22Rv1 (cell line): ENCODE results near the gene GALNS.

Source experiments
- H3K27ac ChIP-seq: fragments of 450-650 bp; 2 replicates; pipeline ENCODE4 v1.5.1; 2017
- ZFX ChIP-seq: fragments of 450-650 bp; IDR thresholded peaks from 2 replicates; pipeline ENCODE4 v1.6.1; 2017; ENCODE audit warnings: antibody characterized with exemption, borderline replicate concordance
- TF ChIP-seq, protein P1 (sequence below): fragments of 450-650 bp; IDR thresholded peaks from 2 replicates; pipeline ENCODE4 v1.5.1; 2017; ENCODE audit warnings: mild to moderate bottlenecking

The GALNS gene

DNA sequence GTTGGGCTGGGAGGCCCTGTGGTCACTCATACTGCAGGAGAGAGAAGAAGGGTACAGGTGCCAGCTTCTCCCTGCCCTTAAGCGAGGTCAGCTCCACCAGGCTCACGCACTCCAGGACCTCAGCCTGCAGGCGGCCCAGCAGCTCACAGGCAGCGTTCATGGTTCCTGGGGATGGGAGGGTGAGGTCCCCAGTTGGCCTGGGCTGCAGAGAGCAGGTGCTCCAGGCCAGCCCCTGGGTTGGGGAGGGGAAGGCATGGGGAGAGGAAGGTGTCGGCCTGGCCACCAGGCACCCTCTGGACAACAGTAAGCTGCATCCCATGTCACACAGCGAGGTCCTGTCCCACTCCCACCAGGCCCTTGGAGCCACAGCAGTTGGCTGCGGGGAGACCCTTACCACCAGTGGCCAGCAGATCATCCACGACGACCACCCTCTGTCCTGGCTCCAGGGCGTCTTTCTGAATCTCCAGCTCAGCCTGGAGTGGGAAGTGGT, 47.0 kb downstream of the GALNS start:
- peak overlapping the region; percentile 97 for H3K27ac ChIP-seq
- no peak for TF ChIP-seq ZFX
- TF ChIP-seq, protein P1, sequence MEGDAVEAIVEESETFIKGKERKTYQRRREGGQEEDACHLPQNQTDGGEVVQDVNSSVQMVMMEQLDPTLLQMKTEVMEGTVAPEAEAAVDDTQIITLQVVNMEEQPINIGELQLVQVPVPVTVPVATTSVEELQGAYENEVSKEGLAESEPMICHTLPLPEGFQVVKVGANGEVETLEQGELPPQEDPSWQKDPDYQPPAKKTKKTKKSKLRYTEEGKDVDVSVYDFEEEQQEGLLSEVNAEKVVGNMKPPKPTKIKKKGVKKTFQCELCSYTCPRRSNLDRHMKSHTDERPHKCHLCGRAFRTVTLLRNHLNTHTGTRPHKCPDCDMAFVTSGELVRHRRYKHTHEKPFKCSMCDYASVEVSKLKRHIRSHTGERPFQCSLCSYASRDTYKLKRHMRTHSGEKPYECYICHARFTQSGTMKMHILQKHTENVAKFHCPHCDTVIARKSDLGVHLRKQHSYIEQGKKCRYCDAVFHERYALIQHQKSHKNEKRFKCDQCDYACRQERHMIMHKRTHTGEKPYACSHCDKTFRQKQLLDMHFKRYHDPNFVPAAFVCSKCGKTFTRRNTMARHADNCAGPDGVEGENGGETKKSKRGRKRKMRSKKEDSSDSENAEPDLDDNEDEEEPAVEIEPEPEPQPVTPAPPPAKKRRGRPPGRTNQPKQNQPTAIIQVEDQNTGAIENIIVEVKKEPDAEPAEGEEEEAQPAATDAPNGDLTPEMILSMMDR, result no peak

DNA sequence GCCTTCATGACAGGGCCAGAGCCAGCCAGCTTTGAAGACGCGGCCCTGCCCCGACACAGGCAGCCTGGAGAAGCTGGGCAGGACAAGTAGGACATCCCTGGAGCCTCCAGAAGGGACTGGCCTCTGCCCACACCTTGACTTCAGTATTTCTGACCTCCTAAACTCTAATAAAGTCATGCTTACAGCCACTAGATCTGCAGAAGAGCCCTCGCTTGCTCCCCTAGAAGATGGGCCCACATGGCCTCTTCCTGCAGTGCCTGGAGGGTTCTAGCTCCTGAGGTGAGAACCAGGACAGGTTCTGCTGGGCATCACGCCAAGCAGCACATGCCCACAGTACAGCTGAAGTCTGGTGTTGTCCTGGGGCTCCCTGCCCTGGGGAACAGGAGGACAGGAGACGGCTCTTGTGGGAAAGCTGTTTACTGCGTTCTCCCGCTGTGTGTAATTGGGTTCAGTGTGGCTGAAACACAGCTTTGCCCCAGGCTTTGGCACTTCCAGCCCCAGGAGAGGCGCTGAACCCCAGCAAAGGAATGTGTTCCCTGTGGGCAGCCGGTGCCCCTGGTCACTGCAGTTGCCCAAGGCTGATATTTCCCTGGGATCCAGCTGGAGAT, 47.6 kb downstream of the GALNS start:
- no peak for TF ChIP-seq ZFX
- TF ChIP-seq, protein P1, result no peak
- H3K27ac ChIP-seq, result peak overlapping the region; percentile 97

DNA sequence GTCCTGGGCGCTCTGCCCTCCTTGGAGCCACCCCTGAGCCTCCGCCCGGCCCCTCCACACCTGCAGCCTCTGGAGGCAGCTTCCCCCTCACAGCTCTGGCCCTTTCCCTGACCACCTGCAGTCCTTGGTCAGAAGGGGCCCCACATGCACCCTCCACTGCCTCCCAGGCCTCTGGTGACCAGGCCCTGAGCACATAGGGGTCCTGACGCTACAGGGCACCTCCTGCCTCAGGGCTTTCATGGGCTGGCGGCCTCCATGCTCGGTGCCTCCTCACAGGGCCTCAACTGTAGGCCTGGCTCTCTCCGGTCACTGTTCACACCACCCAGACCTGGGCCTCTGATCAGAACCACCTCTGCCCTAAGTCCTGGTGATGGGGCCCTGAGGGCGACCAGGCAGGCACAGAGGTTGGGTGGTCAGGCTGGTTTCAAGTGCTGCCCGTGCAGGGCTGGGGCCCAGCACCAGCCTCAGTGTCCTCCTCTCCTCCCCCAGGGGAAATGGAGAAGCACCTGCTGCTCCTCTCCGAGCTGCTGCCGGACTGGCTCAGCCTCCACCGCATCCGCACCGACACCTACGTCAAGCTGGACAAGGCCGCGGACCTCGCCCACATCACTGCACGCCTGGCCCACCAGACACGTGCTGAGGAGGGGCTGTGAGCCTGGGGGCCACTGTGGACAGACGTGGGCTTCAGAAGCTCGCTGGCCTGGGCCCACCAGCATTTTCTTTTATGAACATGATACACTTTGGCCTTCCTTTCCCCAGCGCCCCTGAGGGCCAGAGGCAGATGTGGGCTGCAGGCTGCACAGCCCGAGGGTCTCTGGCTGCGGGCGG, 48.9 kb downstream of the GALNS start:
- peak overlapping the region; percentile 97 for H3K27ac ChIP-seq
- TF ChIP-seq, protein P1, result no peak
- no peak for TF ChIP-seq ZFX

DNA sequence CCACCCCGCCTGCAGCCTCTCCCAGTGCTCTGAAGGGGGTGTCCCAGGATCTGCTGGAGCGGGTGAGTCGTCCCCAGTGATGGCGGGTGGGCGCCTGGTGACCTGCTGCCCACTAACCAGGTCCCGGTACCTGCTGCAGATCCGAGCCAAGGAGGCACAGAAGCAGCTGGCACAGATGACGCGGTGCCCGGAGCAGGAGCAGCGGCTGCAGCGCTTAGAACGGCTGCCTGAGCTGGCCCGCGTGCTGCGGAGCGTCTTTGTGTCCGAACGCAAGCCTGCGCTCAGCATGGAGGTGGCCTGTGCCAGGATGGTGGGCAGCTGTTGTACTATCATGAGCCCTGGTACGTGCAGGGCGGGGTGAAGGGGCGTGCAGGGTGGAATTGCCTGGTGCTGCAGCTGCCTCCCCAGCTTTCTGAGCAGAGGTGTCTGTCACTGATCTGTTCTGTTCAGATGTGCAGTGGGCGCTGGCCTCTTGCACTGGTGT, 49.6 kb downstream of the GALNS start:
- TF ChIP-seq, protein P1, result no peak
- no peak for TF ChIP-seq ZFX
- peak overlapping the region; percentile 97 for H3K27ac ChIP-seq

DNA sequence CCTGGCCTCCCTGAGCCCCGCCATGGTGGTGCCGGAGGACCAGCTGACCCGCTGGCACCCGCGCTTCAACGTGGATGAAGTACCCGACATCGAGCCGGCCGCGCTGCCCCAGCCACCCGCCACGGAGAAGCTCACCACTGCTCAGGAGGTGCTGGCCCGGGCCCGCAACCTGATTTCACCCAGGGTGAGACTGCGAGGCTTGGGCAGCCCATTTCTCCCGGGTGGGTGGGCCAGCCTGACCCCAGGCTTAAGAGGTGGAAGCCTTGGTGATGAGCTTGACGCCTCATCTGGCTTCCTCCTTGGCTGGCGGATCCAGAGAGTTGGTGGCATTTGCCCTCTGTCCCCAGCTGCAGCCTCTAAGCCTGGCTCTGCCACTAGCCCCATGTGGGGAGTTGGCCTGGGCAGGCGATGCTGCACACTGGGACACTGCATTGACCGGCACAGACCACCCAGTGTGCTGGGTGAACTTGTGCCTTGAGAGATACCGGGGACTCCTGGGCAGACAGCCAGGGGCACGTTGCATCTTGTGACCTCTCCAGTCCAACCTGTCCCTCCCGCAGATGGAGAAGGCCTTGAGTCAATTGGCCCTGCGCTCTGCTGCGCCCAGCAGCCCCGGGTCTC, 50.1 kb downstream of the GALNS start:
- TF ChIP-seq, protein P1, result no peak
- no peak for TF ChIP-seq ZFX
- peak overlapping the region; percentile 97 for H3K27ac ChIP-seq

DNA sequence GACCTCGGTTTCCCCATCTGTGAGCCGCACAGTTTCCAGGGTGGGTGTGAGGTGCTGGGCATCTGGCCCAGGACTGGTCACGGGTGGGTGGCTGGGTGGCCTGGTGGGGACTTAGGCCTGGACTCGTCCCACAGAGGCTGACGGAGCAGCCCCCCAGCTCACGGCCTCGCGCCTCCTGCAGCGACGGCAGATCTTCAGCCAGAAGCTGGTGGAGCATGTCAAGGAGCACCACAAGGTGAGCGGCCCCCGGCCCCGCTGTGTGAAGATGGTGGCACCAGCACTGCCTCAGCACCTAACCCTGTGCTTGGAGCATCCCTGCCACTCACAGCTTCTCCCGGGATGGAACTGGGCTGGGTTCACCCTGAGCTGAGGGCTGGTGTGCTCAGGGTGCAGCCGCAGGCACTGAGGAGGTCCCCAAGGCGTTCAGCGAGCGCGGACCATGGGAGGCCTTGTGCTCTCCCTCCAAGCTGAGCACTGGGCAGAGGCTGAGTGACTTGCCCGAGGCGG, 50.8 kb downstream of the GALNS start:
- TF ChIP-seq, protein P1, result no peak
- TF ChIP-seq ZFX, result no peak
- peak overlapping the region; percentile 97 for H3K27ac ChIP-seq

DNA sequence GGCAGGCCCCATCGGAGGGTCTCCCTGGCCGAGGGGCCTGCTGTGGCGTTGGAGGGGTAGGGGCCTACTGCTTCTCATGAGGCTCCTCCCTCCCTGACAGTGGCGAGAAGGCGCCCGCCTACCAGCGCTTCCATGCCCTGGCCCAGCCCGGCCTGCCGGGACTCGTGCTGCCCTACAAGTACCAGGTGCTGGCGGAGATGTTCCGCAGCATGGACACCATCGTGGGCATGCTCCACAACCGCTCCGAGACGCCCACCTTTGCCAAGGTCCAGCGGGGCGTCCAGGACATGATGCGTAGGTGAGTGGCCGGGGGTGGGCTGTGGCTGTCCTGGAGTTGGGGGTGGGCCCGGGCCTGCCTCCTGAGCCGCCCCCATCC, 51.4 kb downstream of the GALNS start:
- TF ChIP-seq, protein P1, result no peak
- TF ChIP-seq ZFX, result no peak
- H3K27ac ChIP-seq, result peak overlapping the region; percentile 97
